SK-N-SH (cell line): ENCODE data around the gene ZNF445.

Experiments
- EP300 ChIP-seq, 2 experiments: IDR thresholded peaks; 2 replicates each; pipeline versions ENCODE4 v1.4.0 to v1.6.1; 2012; ENCODE audit warnings: borderline replicate concordance in 1 of 2, low read depth in 1 of 2, low read length in 1 of 2
- EZH2phosphoT487 ChIP-seq: fragments of 200-600 bp; sonication (generic); IDR thresholded peaks from 2 replicates; pipeline ENCODE4 v1.6.1; 2017; ENCODE audit warnings: low read depth, mixed run types, mild to moderate bottlenecking, antibody characterized with exemption, moderate library complexity, borderline replicate concordance
- MXI1 ChIP-seq: IDR thresholded peaks from 2 replicates; pipeline ENCODE4 v1.6.1; 2012; ENCODE audit warnings: mild to moderate bottlenecking, low read depth, low read length, improper control_type of control experiment
- NFIC ChIP-seq: IDR thresholded peaks from 2 replicates; pipeline ENCODE4 v1.4.0; 2012; ENCODE audit warnings: borderline replicate concordance
- POLR2AphosphoS5 ChIP-seq: IDR thresholded peaks from 2 replicates; pipeline ENCODE4 v1.6.1; 2012; ENCODE audit warnings: low read depth, low read length
- TCF12 ChIP-seq: IDR thresholded peaks from 2 replicates; pipeline ENCODE4 v1.4.0; 2012
- YY1 ChIP-seq: IDR thresholded peaks from 2 replicates; pipeline ENCODE4 v1.4.0; 2012; ENCODE audit warnings: low read depth, mild to moderate bottlenecking
- TF ChIP-seq, protein P1 (sequence below): fragments of 200-600 bp; sonication (generic); IDR thresholded peaks from 2 replicates; pipeline ENCODE4 v1.6.1; 2017; ENCODE audit warnings: antibody characterized with exemption, mild to moderate bottlenecking, moderate library complexity
- TF ChIP-seq, protein P2 (sequence below): IDR thresholded peaks from 2 replicates; pipeline ENCODE4 v1.4.0; 2012; ENCODE audit warnings: low read depth, borderline replicate concordance
- TF ChIP-seq, protein P3 (sequence below): fragments of 150-350 bp; IDR thresholded peaks from 2 replicates; pipeline ENCODE4 v1.6.1; 2017; ENCODE audit warnings: antibody characterized with exemption, low read length, low read depth, borderline replicate concordance
- TF ChIP-seq, protein P4 (sequence below): IDR thresholded peaks from 2 replicates; pipeline ENCODE4 v1.6.1; 2012; ENCODE audit warnings: mild to moderate bottlenecking, low read depth, low read length, moderate library complexity
- TF ChIP-seq, protein P5 (sequence below): IDR thresholded peaks from 2 replicates; pipeline ENCODE4; 2012

DNA sequence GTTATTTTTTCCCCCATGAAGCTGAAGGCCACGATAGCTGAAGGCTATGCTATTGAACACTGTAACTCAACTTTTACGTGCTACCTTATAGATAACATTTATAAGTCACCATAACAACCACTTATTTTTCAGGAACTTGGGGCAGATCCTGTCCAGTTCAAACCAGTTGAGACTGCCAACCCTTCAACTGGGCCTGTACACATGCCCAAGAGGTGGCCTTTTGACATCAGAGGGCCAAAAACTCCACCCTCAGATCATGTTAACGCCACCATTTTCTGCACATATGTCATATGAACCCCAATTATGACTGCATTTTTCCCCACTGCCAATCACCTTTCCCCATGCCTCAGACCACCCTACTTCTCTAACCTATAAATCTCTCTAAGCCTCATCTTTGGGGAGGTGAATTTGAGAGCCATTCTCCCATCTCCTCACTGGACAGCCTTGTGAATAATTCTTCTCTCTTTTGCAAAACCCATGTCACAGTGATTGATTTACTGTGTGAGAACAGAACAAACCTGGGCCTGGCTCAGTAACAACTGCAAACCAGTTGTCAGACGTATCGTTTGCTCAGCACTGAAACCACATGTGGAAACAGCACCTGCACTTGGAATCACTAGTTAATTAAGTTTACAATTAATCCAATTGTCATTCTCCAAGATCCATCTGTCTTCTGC lies 42.5 kb downstream of the ZNF445 start:
- TF ChIP-seq, protein P1, sequence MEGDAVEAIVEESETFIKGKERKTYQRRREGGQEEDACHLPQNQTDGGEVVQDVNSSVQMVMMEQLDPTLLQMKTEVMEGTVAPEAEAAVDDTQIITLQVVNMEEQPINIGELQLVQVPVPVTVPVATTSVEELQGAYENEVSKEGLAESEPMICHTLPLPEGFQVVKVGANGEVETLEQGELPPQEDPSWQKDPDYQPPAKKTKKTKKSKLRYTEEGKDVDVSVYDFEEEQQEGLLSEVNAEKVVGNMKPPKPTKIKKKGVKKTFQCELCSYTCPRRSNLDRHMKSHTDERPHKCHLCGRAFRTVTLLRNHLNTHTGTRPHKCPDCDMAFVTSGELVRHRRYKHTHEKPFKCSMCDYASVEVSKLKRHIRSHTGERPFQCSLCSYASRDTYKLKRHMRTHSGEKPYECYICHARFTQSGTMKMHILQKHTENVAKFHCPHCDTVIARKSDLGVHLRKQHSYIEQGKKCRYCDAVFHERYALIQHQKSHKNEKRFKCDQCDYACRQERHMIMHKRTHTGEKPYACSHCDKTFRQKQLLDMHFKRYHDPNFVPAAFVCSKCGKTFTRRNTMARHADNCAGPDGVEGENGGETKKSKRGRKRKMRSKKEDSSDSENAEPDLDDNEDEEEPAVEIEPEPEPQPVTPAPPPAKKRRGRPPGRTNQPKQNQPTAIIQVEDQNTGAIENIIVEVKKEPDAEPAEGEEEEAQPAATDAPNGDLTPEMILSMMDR = no peak
- no peak for TF ChIP-seq MXI1
- no peak for TF ChIP-seq EP300 (IDR thresholded peaks at IDR 0.05; ENCODE audit: borderline replicate concordance in 1 of 2, low read depth in 1 of 2, low read length in 1 of 2)
- no peak for TF ChIP-seq TCF12
- TF ChIP-seq YY1 = no peak
- TF ChIP-seq, protein P2, sequence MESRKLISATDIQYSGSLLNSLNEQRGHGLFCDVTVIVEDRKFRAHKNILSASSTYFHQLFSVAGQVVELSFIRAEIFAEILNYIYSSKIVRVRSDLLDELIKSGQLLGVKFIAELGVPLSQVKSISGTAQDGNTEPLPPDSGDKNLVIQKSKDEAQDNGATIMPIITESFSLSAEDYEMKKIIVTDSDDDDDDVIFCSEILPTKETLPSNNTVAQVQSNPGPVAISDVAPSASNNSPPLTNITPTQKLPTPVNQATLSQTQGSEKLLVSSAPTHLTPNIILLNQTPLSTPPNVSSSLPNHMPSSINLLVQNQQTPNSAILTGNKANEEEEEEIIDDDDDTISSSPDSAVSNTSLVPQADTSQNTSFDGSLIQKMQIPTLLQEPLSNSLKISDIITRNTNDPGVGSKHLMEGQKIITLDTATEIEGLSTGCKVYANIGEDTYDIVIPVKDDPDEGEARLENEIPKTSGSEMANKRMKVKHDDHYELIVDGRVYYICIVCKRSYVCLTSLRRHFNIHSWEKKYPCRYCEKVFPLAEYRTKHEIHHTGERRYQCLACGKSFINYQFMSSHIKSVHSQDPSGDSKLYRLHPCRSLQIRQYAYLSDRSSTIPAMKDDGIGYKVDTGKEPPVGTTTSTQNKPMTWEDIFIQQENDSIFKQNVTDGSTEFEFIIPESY = no peak
- TF ChIP-seq, protein P3, sequence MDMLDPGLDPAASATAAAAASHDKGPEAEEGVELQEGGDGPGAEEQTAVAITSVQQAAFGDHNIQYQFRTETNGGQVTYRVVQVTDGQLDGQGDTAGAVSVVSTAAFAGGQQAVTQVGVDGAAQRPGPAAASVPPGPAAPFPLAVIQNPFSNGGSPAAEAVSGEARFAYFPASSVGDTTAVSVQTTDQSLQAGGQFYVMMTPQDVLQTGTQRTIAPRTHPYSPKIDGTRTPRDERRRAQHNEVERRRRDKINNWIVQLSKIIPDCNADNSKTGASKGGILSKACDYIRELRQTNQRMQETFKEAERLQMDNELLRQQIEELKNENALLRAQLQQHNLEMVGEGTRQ = no peak
- no peak for TF ChIP-seq EZH2phosphoT487
- TF ChIP-seq, protein P4, sequence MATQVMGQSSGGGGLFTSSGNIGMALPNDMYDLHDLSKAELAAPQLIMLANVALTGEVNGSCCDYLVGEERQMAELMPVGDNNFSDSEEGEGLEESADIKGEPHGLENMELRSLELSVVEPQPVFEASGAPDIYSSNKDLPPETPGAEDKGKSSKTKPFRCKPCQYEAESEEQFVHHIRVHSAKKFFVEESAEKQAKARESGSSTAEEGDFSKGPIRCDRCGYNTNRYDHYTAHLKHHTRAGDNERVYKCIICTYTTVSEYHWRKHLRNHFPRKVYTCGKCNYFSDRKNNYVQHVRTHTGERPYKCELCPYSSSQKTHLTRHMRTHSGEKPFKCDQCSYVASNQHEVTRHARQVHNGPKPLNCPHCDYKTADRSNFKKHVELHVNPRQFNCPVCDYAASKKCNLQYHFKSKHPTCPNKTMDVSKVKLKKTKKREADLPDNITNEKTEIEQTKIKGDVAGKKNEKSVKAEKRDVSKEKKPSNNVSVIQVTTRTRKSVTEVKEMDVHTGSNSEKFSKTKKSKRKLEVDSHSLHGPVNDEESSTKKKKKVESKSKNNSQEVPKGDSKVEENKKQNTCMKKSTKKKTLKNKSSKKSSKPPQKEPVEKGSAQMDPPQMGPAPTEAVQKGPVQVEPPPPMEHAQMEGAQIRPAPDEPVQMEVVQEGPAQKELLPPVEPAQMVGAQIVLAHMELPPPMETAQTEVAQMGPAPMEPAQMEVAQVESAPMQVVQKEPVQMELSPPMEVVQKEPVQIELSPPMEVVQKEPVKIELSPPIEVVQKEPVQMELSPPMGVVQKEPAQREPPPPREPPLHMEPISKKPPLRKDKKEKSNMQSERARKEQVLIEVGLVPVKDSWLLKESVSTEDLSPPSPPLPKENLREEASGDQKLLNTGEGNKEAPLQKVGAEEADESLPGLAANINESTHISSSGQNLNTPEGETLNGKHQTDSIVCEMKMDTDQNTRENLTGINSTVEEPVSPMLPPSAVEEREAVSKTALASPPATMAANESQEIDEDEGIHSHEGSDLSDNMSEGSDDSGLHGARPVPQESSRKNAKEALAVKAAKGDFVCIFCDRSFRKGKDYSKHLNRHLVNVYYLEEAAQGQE = no peak
- no peak for TF ChIP-seq NFIC
- TF ChIP-seq POLR2AphosphoS5 = no peak
- TF ChIP-seq, protein P5, sequence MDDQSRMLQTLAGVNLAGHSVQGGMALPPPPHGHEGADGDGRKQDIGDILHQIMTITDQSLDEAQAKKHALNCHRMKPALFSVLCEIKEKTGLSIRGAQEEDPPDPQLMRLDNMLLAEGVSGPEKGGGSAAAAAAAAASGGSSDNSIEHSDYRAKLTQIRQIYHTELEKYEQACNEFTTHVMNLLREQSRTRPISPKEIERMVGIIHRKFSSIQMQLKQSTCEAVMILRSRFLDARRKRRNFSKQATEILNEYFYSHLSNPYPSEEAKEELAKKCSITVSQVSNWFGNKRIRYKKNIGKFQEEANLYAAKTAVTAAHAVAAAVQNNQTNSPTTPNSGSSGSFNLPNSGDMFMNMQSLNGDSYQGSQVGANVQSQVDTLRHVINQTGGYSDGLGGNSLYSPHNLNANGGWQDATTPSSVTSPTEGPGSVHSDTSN = no peak
